WTC11 (cell line): Measurements from ENCODE around the gene TCHH.

ENCODE experiments used
- ARID4B ChIP-seq: sonication (generic); formaldehyde crosslinking; IDR thresholded peaks from 2 replicates; pipeline ENCODE4 v1.8.0; 2023; ENCODE audit warnings: missing genetic modification reagents, mild to moderate bottlenecking, borderline replicate concordance
- CDX4 ChIP-seq: fragments of 250-450 bp; sonication (Bioruptor Pico); IDR thresholded peaks from 2 replicates; pipeline ENCODE4 v1.9.0; 2021; ENCODE audit warnings: moderate library complexity, mild to moderate bottlenecking, inconsistent platforms, borderline replicate concordance
- CTCF ChIP-seq: fragments of 200-600 bp; IDR thresholded peaks from 2 replicates; pipeline ENCODE4 v1.8.0; 2022; ENCODE audit warnings: antibody characterized with exemption
- E2F4 ChIP-seq: sonication (generic); formaldehyde crosslinking; IDR thresholded peaks from 2 replicates; pipeline ENCODE4 v1.8.1; 2022; ENCODE audit warnings: low read depth, mild to moderate bottlenecking, moderate library complexity, missing genetic modification reagents, borderline replicate concordance
- ESRRA ChIP-seq: sonication (generic); formaldehyde crosslinking; IDR thresholded peaks from 2 replicates; pipeline ENCODE4 v1.8.1; 2022; ENCODE audit warnings: mild to moderate bottlenecking, missing genetic modification reagents, borderline replicate concordance
- FOXP1 ChIP-seq: sonication (generic); formaldehyde crosslinking; IDR thresholded peaks from 2 replicates; pipeline ENCODE4 v1.8.0; 2022; ENCODE audit warnings: missing genetic modification reagents, mild to moderate bottlenecking, moderate library complexity, borderline replicate concordance
- GTF2I ChIP-seq: fragments of 250-450 bp; sonication (Bioruptor Pico); conservative IDR thresholded peaks from 2 replicates; pipeline ENCODE4 v1.4.0; 2021; ENCODE audit warnings: mild to moderate bottlenecking
- MAX ChIP-seq: sonication (generic); formaldehyde crosslinking; IDR thresholded peaks from 2 replicates; pipeline ENCODE4 v1.8.0; 2022; ENCODE audit warnings: mild to moderate bottlenecking, missing genetic modification reagents
- SP1 ChIP-seq: sonication (generic); formaldehyde crosslinking; conservative IDR thresholded peaks from 2 replicates; pipeline ENCODE4 v1.8.1; 2022; ENCODE audit warnings: missing genetic modification reagents
- USF1 ChIP-seq: sonication (generic); formaldehyde crosslinking; IDR thresholded peaks from 2 replicates; pipeline ENCODE4 v1.8.0; 2022; ENCODE audit warnings: mild to moderate bottlenecking, missing genetic modification reagents

- TF ChIP-seq CTCF (no peak), FOXP1 (CRISPR knock-in tag) (no peak), ARID4B (CRISPR knock-in tag) (no peak), E2F4 (CRISPR knock-in tag) (no peak), CDX4 (CRISPR knock-in tag) (no peak), GTF2I (CRISPR knock-in tag) (no peak), USF1 (CRISPR knock-in tag) (no peak), MAX (no peak), SP1 (no peak), ESRRA (no peak)
Observed at GRCh38 chr1:152145769-152146168, 30.5 kb upstream of the TCHH start.
